ENCODE results near the gene LIME1. TPM values are rescaled to one million over a fixed set of nuclear protein-coding genes. Genes with fewer than 3 reads are reported as not detected.
"Not testable (repeated sequence)": the region's sequence is repeated elsewhere in the genome, so short reads cannot be mapped to it uniquely, and the experiment has no call there.

LIME1 gene
- total RNA-seq, 1 donor from 2014 or later: 5.1 TPM

- peak; percentile 8 for ATAC-seq
Observed at GRCh38 chr20:63708301-63709148, 27.9 kb upstream of the LIME1 start.

GRCh38 chr20:63709149-63709527, 27.3 kb upstream of the LIME1 start:
- no peak for ATAC-seq

GRCh38 chr20:63711085-63711645, 25.3 kb upstream of the LIME1 start:
- no peak for ATAC-seq

GRCh38 chr20:63712191-63712590, 24.3 kb upstream of the LIME1 start:
- ATAC-seq: no peak

- ATAC-seq: no peak
Observed at GRCh38 chr20:63714858-63715257, 21.6 kb upstream of the LIME1 start.

- no peak for ATAC-seq
Observed at GRCh38 chr20:63718996-63719395, 17.5 kb upstream of the LIME1 start.

GRCh38 chr20:63722967-63723622, 13.4 kb upstream of the LIME1 start:
- not testable (repeated sequence) for ATAC-seq

GRCh38 chr20:63730189-63730733, 6.2 kb upstream of the LIME1 start:
- not testable (repeated sequence) for ATAC-seq

GRCh38 chr20:63731410-63731809, 5.1 kb upstream of the LIME1 start:
- ATAC-seq: no peak

- ATAC-seq: no peak
Observed at GRCh38 chr20:63732118-63733095, 4.1 kb upstream of the LIME1 start.

GRCh38 chr20:63733117-63733516, 3.3 kb upstream of the LIME1 start:
- ATAC-seq: no peak

- ATAC-seq: no peak
Observed at GRCh38 chr20:63733579-63734081, 2.8 kb upstream of the LIME1 start.

- ATAC-seq: no peak
Observed at GRCh38 chr20:63734111-63734945, 2.1 kb upstream of the LIME1 start.

GRCh38 chr20:63734946-63735858, 1.3 kb upstream of the LIME1 start:
- no peak for ATAC-seq

- ATAC-seq: no peak
Observed at GRCh38 chr20:63736893-63737694, 630 bp downstream of the LIME1 start.

- ATAC-seq: no peak
Observed at GRCh38 chr20:63737695-63737944, 1.2 kb downstream of the LIME1 start.

GRCh38 chr20:63737945-63738686, 1.7 kb downstream of the LIME1 start:
- no peak for ATAC-seq

- peak; percentile 8 for ATAC-seq
Observed at GRCh38 chr20:63738687-63739129, 2.2 kb downstream of the LIME1 start.

Measured in esophagus mucosa (tissue), 1 donor.